BLaER1 treated with 17β-estradiol and CSF1 and Interleukin-3, amounts not matched to agents 10 nM and 100 nM (cell line): ENCODE results near the gene LCN1.

ENCODE experiments used
- H3K27ac ChIP-seq, 11 experiments: shearing (Covaris generic); formaldehyde crosslinking; 2 replicates each; pipeline ENCODE4 v1.8.1; 2022
- H3K27me3 ChIP-seq, 11 experiments: shearing (Covaris generic); formaldehyde crosslinking; 2 replicates each; pipeline ENCODE4 v1.8.1; 2022
- H3K36me3 ChIP-seq, 11 experiments: shearing (Covaris generic); formaldehyde crosslinking; 2 replicates each; pipeline ENCODE4 v1.8.1; 2022
- H3K4me1 ChIP-seq, 10 experiments: shearing (Covaris generic); formaldehyde crosslinking; 2 replicates each; pipeline ENCODE4 v1.8.1; 2022
- H3K4me2 ChIP-seq, 11 experiments: shearing (Covaris generic); formaldehyde crosslinking; 2 replicates each; pipeline ENCODE4 v1.8.1; 2022
- H3K4me3 ChIP-seq, 10 experiments: shearing (Covaris generic); formaldehyde crosslinking; 2 replicates each; pipeline ENCODE4 v1.8.1; 2022
- H3K9ac ChIP-seq, 11 experiments: shearing (Covaris generic); formaldehyde crosslinking; 2 replicates each; pipeline ENCODE4 v1.8.1; 2022
- H3K9me3 ChIP-seq, 11 experiments: shearing (Covaris generic); formaldehyde crosslinking; replicated peaks in 1 of 11; 2 replicates each; pipeline ENCODE4 v1.8.1; 2022
- H4K20me1 ChIP-seq, 11 experiments: shearing (Covaris generic); formaldehyde crosslinking; 2 replicates each; pipeline ENCODE4 v1.8.1; 2022
- Cebpa-rat ChIP-seq, 11 experiments: shearing (Covaris generic); IDR thresholded peaks; 2 replicates each; pipeline ENCODE4 v1.8.1; 2022

LCN1 gene

DNA sequence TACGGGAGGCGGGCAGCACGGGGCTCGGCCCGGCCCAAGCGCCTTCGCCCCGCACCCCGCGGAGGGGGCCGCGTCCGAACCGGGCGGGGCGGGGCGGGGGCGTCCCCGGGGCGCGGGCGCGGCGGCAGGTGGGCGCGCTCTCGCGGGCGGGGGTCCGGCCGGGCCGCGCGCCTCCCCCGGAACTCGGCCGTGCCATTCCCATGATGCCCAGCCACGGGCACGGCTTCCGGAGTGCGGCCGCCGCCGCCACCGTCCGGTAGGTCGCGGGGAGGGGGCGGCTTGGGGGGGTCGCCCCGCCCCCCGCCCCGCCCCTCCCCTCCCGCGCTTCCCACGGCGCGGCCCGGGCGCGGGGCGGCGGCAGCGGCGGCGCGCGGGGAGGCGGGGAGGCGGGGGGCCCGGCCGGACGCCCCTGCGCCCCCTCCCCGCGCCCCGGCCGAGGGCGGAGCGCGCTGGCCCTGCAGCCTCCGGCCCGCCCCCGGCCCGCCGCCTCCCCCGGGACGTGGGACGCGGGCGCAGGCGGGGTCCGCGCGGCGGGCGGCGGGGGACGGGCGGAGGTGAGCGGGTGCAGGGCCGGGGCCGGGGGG lies 41.7 kb upstream of the LCN1 start, which contains the start of gene PPP1R26:
TSS of gene PPP1R26 (plus strand) at position 314 of the 584 bp plus-strand sequence. CDS start 4,729 bp downstream, outside the sequence.
- Histone ChIP-seq H3K27me3 (peaks cover 24 to 90% (median 62%) of the 10 kb centered on the region in 11 experiments), H3K4me1 (peaks cover 9 to 17% (median 13%) of the 10 kb centered on the region in 10 experiments), H3K9ac (peak within 1 kb of the TSS; percentile 55 to 90 (median 77)), H3K36me3 (peaks cover 0 to 14% (median 7%) of the 10 kb centered on the region in 11 experiments; a peak in 14 of 22 replicates), H3K4me2 (peak within 1 kb of the TSS; percentile 81 to 100 (median 97)), H3K4me3 (peak within 1 kb of the TSS; percentile 68 to 92 (median 78)), H4K20me1 (peaks cover 0 to 62% (median 17%) of the 10 kb centered on the region in 11 experiments; a peak in 15 of 22 replicates), H3K27ac (peak within 1 kb of the TSS in 5 of 11 experiments; percentile 37 to 57 (median 48); a peak in 7 of 22 replicates), H3K9me3 (no peaks in the 10 kb centered on the region)
- TF ChIP-seq Cebpa-rat (IDR thresholded peaks at IDR 0.05): no peak

DNA sequence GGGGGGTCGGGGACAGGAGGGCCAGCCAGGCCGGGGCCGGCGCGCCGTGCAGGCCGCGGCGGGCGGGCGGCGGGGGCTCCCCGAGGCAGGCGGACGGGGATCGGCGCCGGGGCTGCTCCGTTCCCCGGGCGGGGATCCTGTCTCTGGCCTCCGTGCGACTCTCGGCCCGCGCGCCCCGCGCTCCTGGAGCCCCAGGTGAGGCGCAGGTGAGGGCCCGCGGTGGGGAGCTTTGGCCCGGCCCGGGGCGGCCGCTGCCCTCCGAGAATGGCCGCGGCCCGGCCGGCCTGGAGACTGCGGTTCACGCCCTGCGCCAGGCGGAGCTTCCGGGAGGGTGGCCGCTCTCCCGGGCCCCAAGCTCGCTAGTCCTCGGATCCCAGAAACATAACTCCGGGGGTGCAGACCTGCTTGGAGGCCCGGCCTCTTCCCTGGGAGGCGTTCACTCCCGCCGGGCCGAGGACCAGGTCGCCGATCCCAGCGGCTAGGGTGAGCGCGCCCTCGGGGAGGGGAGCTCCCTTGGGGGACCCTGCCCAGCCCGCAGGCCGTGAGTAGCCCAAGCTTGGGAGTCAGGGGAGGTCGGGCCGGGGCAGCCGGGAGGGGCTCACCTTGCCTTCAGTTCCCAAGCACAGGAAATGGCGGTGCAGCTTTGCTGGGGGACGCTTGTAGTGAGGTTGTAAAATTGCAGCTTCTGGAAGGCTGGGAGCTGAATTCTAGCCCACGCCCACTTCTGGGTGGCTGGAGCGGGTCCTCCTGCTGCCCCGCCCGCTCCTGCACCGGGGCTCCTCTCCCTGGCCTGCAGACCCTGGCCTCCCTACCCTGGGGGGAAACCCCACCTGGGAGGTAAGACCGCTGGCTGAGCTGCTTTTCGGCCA lies 40.9 kb upstream of the LCN1 start:
- H3K36me3 ChIP-seq: peaks cover 0 to 22% (median 13%) of the 10 kb centered on the region in 11 experiments; a peak in 15 of 22 replicates
- peak overlapping the region in 5 of 11 experiments; percentile 37 to 57 (median 48); a peak in 7 of 22 replicates for H3K27ac ChIP-seq
- no peak for TF ChIP-seq Cebpa-rat (IDR thresholded peaks at IDR 0.05)
- H3K27me3 ChIP-seq: peaks cover 21 to 88% (median 62%) of the 10 kb centered on the region in 11 experiments
- H3K4me2 ChIP-seq: peak overlapping the region; percentile 81 to 100 (median 97)
- peaks cover 0 to 64% (median 17%) of the 10 kb centered on the region in 11 experiments; a peak in 15 of 22 replicates for H4K20me1 ChIP-seq
- peak overlapping the region; percentile 68 to 92 (median 78) for H3K4me3 ChIP-seq
- peak overlapping the region; percentile 55 to 90 (median 77) for H3K9ac ChIP-seq
- H3K4me1 ChIP-seq: peaks cover 9 to 17% (median 13%) of the 10 kb centered on the region in 10 experiments
- H3K9me3 ChIP-seq: no peaks in the 10 kb centered on the region

DNA sequence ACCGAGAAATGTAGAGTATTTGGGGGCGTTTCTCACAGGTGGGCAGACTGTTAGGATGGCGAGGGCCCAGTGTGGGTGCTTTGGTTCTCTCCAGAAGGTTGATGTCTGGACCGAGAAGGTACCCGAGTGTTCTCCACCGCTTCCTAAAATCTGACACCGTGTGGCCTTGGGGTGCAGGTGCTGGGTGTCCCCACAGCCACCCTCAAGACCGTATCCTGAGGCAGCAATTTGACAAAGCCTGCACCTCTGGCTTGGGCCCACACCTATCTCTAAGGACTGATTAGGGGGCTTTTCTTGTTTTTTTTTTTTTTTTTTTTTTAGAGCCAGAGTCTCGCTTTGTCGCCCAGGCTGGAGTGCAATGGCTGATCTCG lies 40.3 kb upstream of the LCN1 start:
- Histone ChIP-seq H3K27ac (no peak overlapping the region), H3K4me3 (peak overlapping the region; percentile 68 to 92 (median 78))

DNA sequence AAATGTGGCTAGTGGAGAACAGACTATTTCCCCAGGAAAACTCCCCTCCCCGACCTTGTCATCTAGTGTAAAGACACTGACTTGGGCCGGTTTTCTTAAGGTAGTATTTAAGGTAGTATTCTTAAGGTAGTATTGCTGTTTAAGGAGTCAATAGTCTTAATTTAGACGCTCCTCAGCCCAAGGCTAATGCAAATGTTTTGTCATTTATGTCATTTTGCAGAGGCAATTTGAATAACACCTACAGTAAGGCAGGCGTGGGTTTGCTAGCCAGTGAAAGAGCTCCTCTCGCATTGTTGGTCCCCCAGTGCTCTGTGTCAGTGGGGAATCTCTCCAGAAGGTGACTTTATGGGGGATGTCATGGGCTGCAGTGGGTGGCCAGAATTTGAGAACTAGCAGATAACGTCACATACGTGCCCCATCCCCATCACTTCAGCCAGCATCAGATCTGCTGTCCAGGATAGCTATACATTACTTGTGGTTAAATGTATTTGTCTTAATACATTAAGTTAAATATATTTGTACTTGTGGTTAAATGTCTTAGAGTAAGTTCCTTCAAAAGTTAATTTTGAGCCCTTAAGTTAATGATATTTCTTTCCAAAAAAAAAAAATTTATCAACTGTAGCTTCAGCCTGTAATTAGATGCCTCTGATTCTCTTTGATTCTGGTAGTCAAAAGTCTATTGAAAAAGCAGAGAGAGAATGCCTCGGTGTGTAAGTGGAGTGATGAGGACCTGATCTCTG lies 39.1 kb upstream of the LCN1 start:
- Histone ChIP-seq H3K9ac (no peak overlapping the region), H3K4me2 (peak overlapping the region in 1 of 11 experiments; percentile 1; a peak in 1 of 22 replicates), H3K27me3 (peaks cover 21 to 75% (median 54%) of the 10 kb centered on the region in 11 experiments), H3K9me3 (no peaks in the 10 kb centered on the region), H3K27ac (no peak overlapping the region), H3K36me3 (peaks cover 0 to 41% (median 27%) of the 10 kb centered on the region in 11 experiments; a peak in 15 of 22 replicates), H3K4me1 (peaks cover 9 to 17% (median 13%) of the 10 kb centered on the region in 10 experiments), H4K20me1 (peaks cover 0 to 68% (median 17%) of the 10 kb centered on the region in 11 experiments; a peak in 15 of 22 replicates), H3K4me3 (no peak overlapping the region)
- TF ChIP-seq Cebpa-rat (IDR thresholded peaks at IDR 0.05): no peak

More for the DNA sequence above, 40.3 kb upstream of the LCN1 start:
- Histone ChIP-seq H3K27me3 (peaks cover 21 to 84% (median 62%) of the 10 kb centered on the region in 11 experiments), H3K4me2 (peak overlapping the region; percentile 81 to 100 (median 97)), H3K4me1 (peaks cover 9 to 17% (median 13%) of the 10 kb centered on the region in 10 experiments), H4K20me1 (peaks cover 0 to 64% (median 17%) of the 10 kb centered on the region in 11 experiments; a peak in 15 of 22 replicates), H3K9me3 (no peaks in the 10 kb centered on the region), H3K36me3 (peaks cover 0 to 28% (median 19%) of the 10 kb centered on the region in 11 experiments; a peak in 15 of 22 replicates), H3K9ac (peak overlapping the region in 9 of 11 experiments; percentile 55 to 90 (median 79); a peak in 12 of 22 replicates)
- TF ChIP-seq Cebpa-rat (IDR thresholded peaks at IDR 0.05): no peak

DNA sequence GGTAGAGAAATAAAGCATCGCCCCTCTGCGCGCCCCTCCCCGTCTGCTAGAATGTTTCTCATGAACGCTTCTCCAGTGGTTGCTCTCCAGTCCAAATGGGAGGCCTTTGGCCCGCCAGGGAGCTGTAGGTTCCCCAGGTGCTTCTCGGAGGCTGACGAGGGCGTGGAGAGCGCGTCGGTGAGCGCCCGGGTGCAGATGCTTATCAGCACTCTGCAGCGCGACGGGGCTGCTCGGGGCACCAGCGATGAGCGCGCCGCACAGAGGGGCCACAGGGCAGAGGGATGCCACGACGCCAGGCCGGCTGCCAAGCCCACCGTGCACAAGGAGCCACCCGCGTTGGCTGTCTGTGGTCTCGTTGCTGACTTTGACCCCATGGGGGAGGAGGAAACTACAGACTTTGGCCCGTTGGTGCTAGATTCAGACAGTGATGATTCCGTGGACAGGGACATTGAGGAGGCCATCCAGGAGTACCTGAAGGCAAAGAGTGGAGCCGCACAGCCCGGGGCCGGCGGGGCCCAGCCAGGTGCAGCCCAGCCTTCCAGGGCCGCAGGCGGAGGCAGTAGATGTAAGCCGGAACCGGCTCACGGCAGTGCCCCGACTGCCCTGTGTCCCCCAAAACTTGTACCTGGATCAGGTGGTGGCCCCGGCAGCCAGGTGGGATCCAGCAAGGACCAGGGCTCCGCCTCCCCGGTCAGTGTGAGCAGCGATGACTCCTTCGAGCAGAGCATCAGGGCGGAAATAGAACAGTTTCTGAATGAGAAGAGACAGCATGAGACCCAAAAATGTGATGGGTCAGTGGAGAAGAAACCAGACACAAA lies 36.6 kb upstream of the LCN1 start:
- Histone ChIP-seq H3K4me2 (no peak overlapping the region), H3K27me3 (peaks cover 21 to 50% (median 30%) of the 10 kb centered on the region in 11 experiments), H3K27ac (no peak overlapping the region), H3K4me3 (no peak overlapping the region), H3K9ac (no peak overlapping the region), H3K4me1 (peaks cover 9 to 18% (median 12%) of the 10 kb centered on the region in 10 experiments), H3K9me3 (no peaks in the 10 kb centered on the region), H4K20me1 (peaks cover 0 to 71% (median 12%) of the 10 kb centered on the region in 11 experiments; a peak in 14 of 22 replicates), H3K36me3 (peaks cover 0 to 57% (median 31%) of the 10 kb centered on the region in 11 experiments; a peak in 15 of 22 replicates)
- TF ChIP-seq Cebpa-rat (IDR thresholded peaks at IDR 0.05): no peak

DNA sequence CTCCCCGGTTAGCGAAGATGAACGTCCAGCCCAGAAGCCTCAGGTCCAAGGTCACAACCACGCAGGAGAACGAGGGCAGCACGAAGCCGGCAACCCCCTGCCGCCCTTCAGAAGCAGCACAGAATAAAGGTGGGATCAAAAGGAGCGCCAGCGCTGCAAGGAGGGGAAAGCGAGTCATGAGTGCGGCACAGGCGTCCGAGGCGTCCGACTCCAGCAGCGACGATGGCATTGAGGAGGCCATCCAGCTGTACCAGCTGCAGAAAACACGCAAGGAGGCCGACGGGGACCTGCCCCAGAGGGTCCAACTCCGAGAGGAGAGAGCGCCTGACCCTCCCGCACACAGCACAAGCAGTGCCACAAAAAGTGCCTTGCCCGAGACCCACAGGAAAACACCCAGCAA lies 35.9 kb upstream of the LCN1 start:
- TF ChIP-seq Cebpa-rat (IDR thresholded peaks at IDR 0.05): no peak
- no peak overlapping the region for H3K4me2 ChIP-seq
- H3K27me3 ChIP-seq: peaks cover 18 to 43% (median 25%) of the 10 kb centered on the region in 11 experiments
- peaks cover 0 to 78% (median 11%) of the 10 kb centered on the region in 11 experiments; a peak in 14 of 22 replicates for H4K20me1 ChIP-seq
- H3K4me1 ChIP-seq: peaks cover 8 to 17% (median 10%) of the 10 kb centered on the region in 10 experiments
- no peak overlapping the region for H3K27ac ChIP-seq
- peaks cover 0 to 57% (median 31%) of the 10 kb centered on the region in 11 experiments; a peak in 15 of 22 replicates for H3K36me3 ChIP-seq
- H3K9ac ChIP-seq: no peak overlapping the region
- no peaks in the 10 kb centered on the region for H3K9me3 ChIP-seq
- H3K4me3 ChIP-seq: no peak overlapping the region

DNA sequence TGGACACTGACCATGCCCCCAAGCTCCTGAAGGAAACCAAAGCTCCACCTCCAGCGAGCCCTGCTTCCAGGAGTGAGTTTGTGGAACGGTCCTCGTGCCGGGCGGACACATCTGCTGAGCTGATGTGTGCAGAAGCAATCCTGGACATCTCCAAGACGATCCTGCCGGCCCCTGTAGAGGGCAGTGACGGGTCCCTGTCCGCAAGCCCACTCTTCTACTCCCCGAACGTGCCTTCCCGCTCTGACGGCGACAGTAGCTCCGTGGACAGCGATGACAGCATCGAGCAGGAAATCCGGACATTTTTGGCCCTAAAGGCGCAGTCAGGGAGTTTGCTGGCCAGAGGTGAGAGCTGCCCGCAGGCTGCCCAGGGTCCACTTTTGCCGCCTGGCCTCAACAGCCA lies 35.4 kb upstream of the LCN1 start:
- Histone ChIP-seq H3K9ac (no peak overlapping the region), H3K9me3 (no peaks in the 10 kb centered on the region), H3K4me3 (no peak overlapping the region), H3K4me1 (peaks cover 4 to 12% (median 6%) of the 10 kb centered on the region in 10 experiments; a peak in 19 of 20 replicates), H3K36me3 (peaks cover 0 to 57% (median 31%) of the 10 kb centered on the region in 11 experiments; a peak in 15 of 22 replicates), H4K20me1 (peaks cover 0 to 74% (median 6%) of the 10 kb centered on the region in 11 experiments; a peak in 14 of 22 replicates), H3K27ac (no peak overlapping the region), H3K4me2 (no peak overlapping the region), H3K27me3 (peaks cover 13 to 38% (median 21%) of the 10 kb centered on the region in 11 experiments)
- no peak for TF ChIP-seq Cebpa-rat (IDR thresholded peaks at IDR 0.05)
